Endothelial cell of umbilical vein (primary cell): Measurements from ENCODE around the gene TSHZ1. TPM values are rescaled to one million over a fixed set of nuclear protein-coding genes. Genes with fewer than 3 reads are reported as not detected.

Experiments used
- BruUV-seq: library from RNA; stranded (reverse); fragments of 400-500 nt; replicated peaks from 2 replicates; lab custom pipeline; 2021; lab: Mats Ljungman, UMichigan
- CTCF ChIA-PET: fragments of 300-600, 350-600 bp; sonication (Branson Sonifier 250); formaldehyde crosslinking; loops from one replicate; lab custom pipeline; 2021; ENCODE audit warnings: antibody characterized with exemption, inconsistent platforms; lab: Charles Lee
- POLR2A ChIA-PET: fragments of 300-600, 350-600 bp; sonication (Branson Sonifier 250); formaldehyde crosslinking; loops from one replicate; lab custom pipeline; 2021; ENCODE audit warnings: antibody characterized with exemption, inconsistent platforms; lab: Charles Lee
- DNase-seq: peaks from one replicate; pipeline ENCODE4 v3.0.0-alpha.2; 2011; ENCODE audit warnings: low read depth, low spot score
- FAIRE-seq: peaks from 2 replicates; lab custom pipeline; 2011; peaks lifted over from hg19 to GRCh38; lab: Jason Lieb, UNC
- H2AFZ ChIP-seq: 2 replicates; pipeline ENCODE4 v1.6.0; 2012; ENCODE audit warnings: low read depth, low read length, control low read depth, inconsistent platforms
- H3K27ac ChIP-seq: 2 replicates; pipeline ENCODE4 v1.5.1; 2011; ENCODE audit warnings: low read depth, mild to moderate bottlenecking, control low read depth, low read length, moderate library complexity; ENCODE audit not compliant: insufficient read depth
- H3K27me3 ChIP-seq, 2 experiments: 2 replicates each; pipeline versions ENCODE4 v1.6.0 to v1.6.1; 2011; ENCODE audit warnings: low read length in 2 of 2, mixed read lengths in 1 of 2; ENCODE audit not compliant: control insufficient read depth in 2 of 2, insufficient read depth in 2 of 2
- H3K36me3 ChIP-seq, 2 experiments: 2 replicates in 1 of 2; 3 replicates in 1 of 2; pipeline ENCODE4 v1.5.1; 2011; ENCODE audit warnings: low read length in 2 of 2, mild to moderate bottlenecking in 1 of 2, moderate library complexity in 1 of 2; ENCODE audit not compliant: control insufficient read depth in 2 of 2, insufficient read depth in 2 of 2; ENCODE audit errors: extremely low read depth in 1 of 2
- H3K4me1 ChIP-seq: 3 replicates; pipeline ENCODE4 v1.5.1; 2011; ENCODE audit warnings: mild to moderate bottlenecking, low read length; ENCODE audit not compliant: control insufficient read depth, insufficient read depth; ENCODE audit errors: extremely low read depth
- H3K4me2 ChIP-seq: 2 replicates; pipeline ENCODE4 v1.6.1; 2011; ENCODE audit warnings: low read length, control low read depth, mixed read lengths; ENCODE audit not compliant: insufficient read depth
- H3K4me3 ChIP-seq, 3 experiments: fragments of 200-600 bp in 1 of 3; sonication (generic), shearing (Covaris generic) in 1 of 3; replicated peaks in 1 of 3; 2 replicates each; pipeline ENCODE4 v1.5.1; 2011 to 2016; ENCODE audit warnings: control low read depth in 3 of 3, low read length in 3 of 3, mild to moderate bottlenecking in 2 of 3, inconsistent platforms in 1 of 3, low read depth in 1 of 3, moderate library complexity in 1 of 3; ENCODE audit not compliant: insufficient read depth in 1 of 3
- H3K79me2 ChIP-seq: 2 replicates; pipeline ENCODE4 v1.6.0; 2012; ENCODE audit warnings: low read length, inconsistent platforms; ENCODE audit not compliant: control insufficient read depth, insufficient read depth
- H3K9ac ChIP-seq: replicated peaks from 2 replicates; pipeline ENCODE3; 2011; ENCODE audit warnings: low read length, control low read depth; ENCODE audit not compliant: insufficient read depth; ENCODE audit errors: extremely low read depth
- H3K9me1 ChIP-seq: replicated peaks from 3 replicates; pipeline ENCODE4 v1.6.0; 2011; ENCODE audit warnings: mild to moderate bottlenecking, low read length; ENCODE audit not compliant: control insufficient read depth, insufficient read depth; ENCODE audit errors: extremely low read depth
- H3K9me3 ChIP-seq: replicated peaks from 2 replicates; pipeline ENCODE4 v1.5.1; 2012; ENCODE audit warnings: low read length, inconsistent platforms; ENCODE audit not compliant: control insufficient read depth, insufficient read depth
- H4K20me1 ChIP-seq: replicated peaks from 2 replicates; pipeline ENCODE3; 2011; ENCODE audit warnings: mild to moderate bottlenecking, low read length; ENCODE audit not compliant: control insufficient read depth, insufficient read depth; ENCODE audit errors: extremely low read depth
- CTCF ChIP-seq, 2 donors: IDR thresholded peaks; 1 replicate in 1 of 2; 2 replicates in 1 of 2; pipeline ENCODE4 v1.5.1; 2011; ENCODE audit warnings: low read length in 2 of 2, mild to moderate bottlenecking in 2 of 2, moderate library complexity in 2 of 2, control low read depth in 1 of 2, inconsistent platforms in 1 of 2, low read depth in 1 of 2; ENCODE audit not compliant: insufficient read depth in 1 of 2; ENCODE audit errors: extremely low read depth in 1 of 2
- EZH2 ChIP-seq: IDR thresholded peaks from 2 replicates; pipeline ENCODE4 v1.6.1; 2012; ENCODE audit warnings: borderline replicate concordance, low read depth, mild to moderate bottlenecking, moderate library complexity, low read length, inconsistent platforms; ENCODE audit not compliant: severe bottlenecking
- FOS ChIP-seq: IDR thresholded peaks from 2 replicates; pipeline ENCODE4 v1.6.1; 2011; ENCODE audit warnings: mild to moderate bottlenecking, low read length, moderate library complexity, borderline replicate concordance; ENCODE audit not compliant: insufficient read depth
- GATA2 ChIP-seq: IDR thresholded peaks from 2 replicates; pipeline ENCODE4 v1.7.0; 2011; ENCODE audit warnings: low read depth, mild to moderate bottlenecking, moderate library complexity, mixed read lengths, low read length; ENCODE audit not compliant: insufficient read length, insufficient read depth
- JUN ChIP-seq: IDR thresholded peaks from 2 replicates; pipeline ENCODE4 v1.6.1; 2011; ENCODE audit warnings: borderline replicate concordance, low read depth; ENCODE audit not compliant: insufficient read length, insufficient read depth
- MAX ChIP-seq: IDR thresholded peaks from 2 replicates; pipeline ENCODE4 v1.6.1; 2011; ENCODE audit not compliant: insufficient read depth, insufficient read length
- MYC ChIP-seq: IDR thresholded peaks from one replicate; pipeline ENCODE4 v1.6.1; 2011; ENCODE audit warnings: mild to moderate bottlenecking, low read depth, low read length
- POLR2A ChIP-seq: IDR thresholded peaks from 2 replicates; pipeline ENCODE4 v1.6.1; 2012; ENCODE audit warnings: low read depth, mild to moderate bottlenecking, control low read depth, low read length
- POLR2AphosphoS5 ChIP-seq: IDR thresholded peaks from 2 replicates; pipeline ENCODE4 v1.6.1; 2012; ENCODE audit warnings: low read depth, mild to moderate bottlenecking, control low read depth, low read length, moderate library complexity; ENCODE audit not compliant: insufficient read depth
- dilution Hi-C: fragments of 300-500 bp; cut with MboI; formaldehyde crosslinking; loops from one replicate; pipeline ENCODE4 v1.15.0; 2019; ENCODE audit warnings: low sequenced_read_pairs; ENCODE audit not compliant: extremely low pct_ligation_motif_present
- intact Hi-C: fragments of 100-400 bp; cut with micrococcal nuclease; formaldehyde crosslinking; loops from one replicate; pipeline ENCODE4 v1.10.0; 2022
- polyA plus RNA-seq, 4 experiments: library from polyadenylated mRNA; depleted of rRNA in 3 of 4; stranded (reverse) in 3 of 4; unstranded in 1 of 4; fragments of >200 nt; gene quantifications; 2 replicates each; pipeline versions ENCODE4 v1.2.1 to v1.2.3, GENCODE V29; 2011 to 2012; ENCODE audit warnings: missing spikeins in 1 of 4
- total RNA-seq: library from RNA; stranded (reverse); gene quantifications from 2 replicates; pipeline ENCODE4 v1.2.3, GENCODE V29; 2021

The TSHZ1 gene
- total and polyA plus RNA-seq, 2 donors (not counting 3 experiments of a cell fraction or from before 2014, with no cell fraction given), result 4.2 to 10.2 TPM

- Histone ChIP-seq H3K27ac (no peak overlapping the region), H3K9me1 (no peaks in the 10 kb centered on the region), H3K79me2 (peaks cover 39% of the 10 kb centered on the region), H3K4me3 (no peak overlapping the region), H3K9me3 (no peaks in the 10 kb centered on the region), H3K36me3 (no peaks in the 10 kb centered on the region), H3K9ac (no peak overlapping the region), H4K20me1 (no peaks in the 10 kb centered on the region), H3K4me1 (peaks cover 25% of the 10 kb centered on the region), H2AFZ (no peak overlapping the region), H3K4me2 (no peak overlapping the region), H3K27me3 (no peaks in the 10 kb centered on the region)
- dilution Hi-C loops, result no loop called here
- DNase-seq (no peak), FAIRE-seq (no peak)
- POLR2A ChIA-PET, result no interaction called here
- BruUV-seq, result no TSS peak
- TF ChIP-seq CTCF (IDR thresholded peaks at IDR 0.05; ENCODE audit: extremely low read depth in 1 of 2, insufficient read depth in 1 of 2, low read depth in 1 of 2, low read length in 2 of 2) (no peak), POLR2AphosphoS5 (no peak), JUN (no peak), FOS (no peak), EZH2 (no peak), GATA2 (no peak), MAX (no peak), MYC (no peak), POLR2A (no peak)
- intact Hi-C loops, result loop anchor here (10.0 kb wide), 1 partner anchor 1275 kb away; the partner anchor contains the start of gene ZNF516
- CTCF ChIA-PET, result no interaction called here
Observed at GRCh38 chr18:75219745-75220375, 9.3 kb downstream of the TSHZ1 start.
